AG09319 (cell line): ENCODE measurements around the gene GALNT13.

Experiments used
- DNase-seq: peaks from one replicate; pipeline ENCODE4 v3.0.0-alpha.2; 2010; ENCODE audit warnings: low read depth; ENCODE audit errors: extremely low read depth
- CTCF ChIP-seq: IDR thresholded peaks from 2 replicates; pipeline ENCODE4 v1.5.1; 2011; ENCODE audit warnings: low read depth, mild to moderate bottlenecking, inconsistent platforms, low read length, moderate library complexity

The GALNT13 gene

GRCh38 chr2:153871231-153872221, at the start of gene GALNT13:
Gene GALNT13 (plus strand): TSS chr2:153871922.
- no peak for DNase-seq
- no peak for TF ChIP-seq CTCF

GRCh38 chr2:153823880-153824279, 47.8 kb upstream of the GALNT13 start:
- no peak for TF ChIP-seq CTCF
- no peak for DNase-seq

- no peak for TF ChIP-seq CTCF
- DNase-seq: no peak
Observed at GRCh38 chr2:153828335-153828734, 43.4 kb upstream of the GALNT13 start.

- no peak for TF ChIP-seq CTCF
- DNase-seq: no peak
Observed at GRCh38 chr2:153834662-153835061, 37.1 kb upstream of the GALNT13 start.

GRCh38 chr2:153858250-153858649, 13.5 kb upstream of the GALNT13 start:
- TF ChIP-seq CTCF: no peak
- DNase-seq: no peak

- no peak for DNase-seq
Observed at GRCh38 chr2:153864022-153864421, 7.7 kb upstream of the GALNT13 start.

More at GRCh38 chr2:153864022-153864421, 7.7 kb upstream of the GALNT13 start:
- TF ChIP-seq CTCF: no peak
